Measurements from ENCODE around the gene RIC8B.

GRCh38 chr12:106893451-106893850 is 119.0 kb downstream of the RIC8B start:
- TF ChIP-seq CTCF (IDR thresholded peaks at IDR 0.05) = no peak
- no peak for TF ChIP-seq POLR2A (IDR thresholded peaks at IDR 0.05)
- TF ChIP-seq EP300 (IDR thresholded peaks at IDR 0.05) = no peak

Data from tibial nerve (tissue), 4 donors.